Effector CD4-positive, alpha-beta T cell (primary cell): Measurements from ENCODE around the gene MNX1.

Experiments used
- DNase-seq: peaks from one replicate; pipeline ENCODE4 v3.0.0-alpha.2; 2020

The MNX1 gene

DNA sequence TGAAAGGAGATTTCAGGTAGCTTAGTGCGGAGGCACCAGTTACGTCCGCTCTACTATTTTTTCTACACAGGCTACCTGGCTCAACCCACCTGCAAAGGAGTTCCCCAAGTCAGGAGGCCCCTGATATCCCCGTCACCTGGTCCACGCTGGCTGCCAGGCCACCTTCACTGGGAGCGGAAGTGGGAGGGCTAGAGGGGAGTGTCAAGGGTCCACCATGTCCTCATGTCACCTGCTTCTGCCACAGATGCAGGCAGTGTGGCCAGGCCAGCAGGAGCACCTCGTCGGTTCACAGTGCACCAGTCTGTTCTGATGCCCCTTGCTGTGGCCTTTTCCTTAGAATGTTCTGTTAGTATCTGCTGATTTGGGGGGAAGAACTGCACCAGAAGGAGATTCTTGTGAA, 44.1 kb downstream of the MNX1 start:
- DNase-seq, result no peak

DNA sequence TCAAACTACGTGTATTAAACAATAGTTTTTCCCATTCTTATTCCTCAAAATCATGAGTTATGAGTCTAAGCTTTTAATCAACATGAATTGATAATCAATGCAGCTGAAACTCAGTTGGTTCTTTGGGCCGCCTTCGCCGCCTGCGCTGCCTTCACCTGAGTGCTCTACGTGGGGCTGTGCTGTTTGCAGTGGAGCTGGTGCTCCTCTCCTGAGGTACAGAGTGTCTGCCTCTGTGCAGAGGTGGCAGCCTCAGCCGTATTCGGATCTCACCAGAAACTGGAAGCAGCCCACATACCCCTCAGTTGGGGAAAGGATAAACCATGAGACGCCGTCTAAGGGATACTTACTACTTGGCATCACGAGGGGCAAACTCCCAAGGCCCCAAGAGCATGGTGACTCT, 45.5 kb downstream of the MNX1 start:
- DNase-seq, result no peak

DNA sequence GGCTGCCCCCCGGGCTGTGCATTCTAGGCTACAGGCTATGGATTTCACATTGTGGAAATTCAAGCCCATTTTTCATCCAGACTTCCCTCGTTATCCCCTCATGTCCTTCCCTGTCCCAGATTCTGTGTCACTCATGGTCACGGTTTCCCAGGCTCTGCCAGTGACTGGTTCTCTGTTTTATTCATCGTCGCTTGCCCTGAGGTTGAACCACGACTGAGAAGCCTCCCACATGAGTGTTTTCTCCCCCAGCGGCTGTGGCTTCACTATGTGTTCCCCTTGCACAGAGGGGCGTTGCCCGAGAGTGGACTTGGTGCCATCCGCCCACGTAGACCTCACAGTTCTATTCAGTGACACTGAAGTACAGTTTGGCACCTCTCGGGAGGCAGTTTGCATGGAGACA, 47.0 kb downstream of the MNX1 start:
- no peak for DNase-seq

DNA sequence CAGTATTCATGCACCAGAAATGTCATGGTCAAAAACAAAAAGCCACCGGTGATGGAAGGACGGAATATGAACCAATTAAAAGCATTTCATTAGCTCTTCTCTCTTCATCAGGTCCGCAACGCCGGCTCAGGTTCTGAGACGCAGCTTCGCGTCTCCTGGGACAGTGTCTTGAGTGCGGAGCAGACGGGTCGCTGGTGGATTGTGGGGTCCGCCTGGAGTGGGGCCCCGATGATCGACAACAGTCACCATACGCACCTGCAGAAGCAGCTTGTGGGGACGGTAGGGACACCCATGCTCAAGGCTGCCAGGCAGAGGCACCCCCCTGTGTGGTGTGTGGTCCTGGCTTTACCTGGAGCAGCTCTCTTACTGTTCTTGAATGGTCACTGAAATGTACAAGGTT, 47.6 kb downstream of the MNX1 start:
- DNase-seq, result no peak

DNA sequence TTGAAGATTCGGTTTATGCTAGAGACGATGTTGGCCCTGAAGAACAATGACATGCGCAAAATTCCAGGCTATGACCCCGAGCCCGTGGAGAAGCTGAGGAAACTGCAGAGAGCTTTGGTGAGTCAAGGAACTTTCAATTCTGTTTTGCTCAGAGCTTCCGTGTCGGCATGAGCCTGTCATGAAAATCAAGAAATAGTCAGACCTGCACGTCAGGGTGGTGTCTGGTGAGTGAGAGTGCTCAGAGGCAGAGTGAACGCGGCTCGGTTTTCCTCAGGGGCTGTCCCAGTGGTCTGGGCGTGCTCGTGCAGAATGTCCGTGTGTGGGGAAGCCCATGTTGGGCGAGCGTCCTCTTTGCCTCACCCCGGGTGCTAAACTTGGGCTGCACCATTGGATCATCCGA, 48.3 kb downstream of the MNX1 start:
- no peak for DNase-seq

DNA sequence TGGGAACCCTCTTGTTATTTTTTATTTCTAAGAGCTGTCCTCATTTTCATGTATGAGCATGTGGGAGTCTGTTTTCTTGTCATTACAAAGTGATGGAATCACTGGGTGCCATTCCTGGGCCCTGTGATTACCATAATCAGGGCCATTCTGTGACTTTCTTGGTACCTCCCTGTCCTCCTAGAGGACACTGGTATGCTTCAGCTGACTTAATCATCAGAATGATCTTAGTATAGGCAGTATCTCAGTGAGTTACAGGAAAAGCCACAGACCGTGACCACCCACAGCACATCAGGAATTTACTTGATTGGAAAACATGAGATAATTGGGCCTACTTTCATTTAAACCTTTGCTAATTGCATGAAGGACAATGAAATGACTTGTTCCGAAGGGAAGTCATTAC, 53.7 kb downstream of the MNX1 start:
- no peak for DNase-seq

DNA sequence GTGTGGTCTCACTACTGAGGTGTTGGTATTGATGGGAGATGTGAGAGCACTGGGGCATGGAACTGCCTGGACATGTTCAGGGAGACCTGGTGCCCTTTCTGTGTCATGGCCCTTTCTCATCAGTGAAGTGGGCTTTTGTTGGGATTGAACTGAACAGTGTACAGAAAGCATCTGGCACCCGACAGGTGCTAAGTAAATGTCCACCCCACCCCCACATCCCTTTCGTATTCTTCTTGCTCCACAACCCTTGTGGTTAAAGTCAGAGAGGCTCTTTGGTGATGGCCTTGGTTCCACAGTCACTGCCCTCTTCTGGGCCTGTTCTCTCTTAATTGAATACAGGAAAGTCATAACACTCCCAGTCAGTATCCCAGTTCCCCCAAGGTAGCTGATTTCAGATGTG, 55.5 kb downstream of the MNX1 start:
- no peak for DNase-seq
